Measurements from ENCODE around the gene TP73. TPM values are rescaled to one million over a fixed set of nuclear protein-coding genes. Genes with fewer than 3 reads are reported as not detected.

Gene TP73
- total RNA-seq, 1 experiment from 2014 or later, result 0.82 TPM

DNA sequence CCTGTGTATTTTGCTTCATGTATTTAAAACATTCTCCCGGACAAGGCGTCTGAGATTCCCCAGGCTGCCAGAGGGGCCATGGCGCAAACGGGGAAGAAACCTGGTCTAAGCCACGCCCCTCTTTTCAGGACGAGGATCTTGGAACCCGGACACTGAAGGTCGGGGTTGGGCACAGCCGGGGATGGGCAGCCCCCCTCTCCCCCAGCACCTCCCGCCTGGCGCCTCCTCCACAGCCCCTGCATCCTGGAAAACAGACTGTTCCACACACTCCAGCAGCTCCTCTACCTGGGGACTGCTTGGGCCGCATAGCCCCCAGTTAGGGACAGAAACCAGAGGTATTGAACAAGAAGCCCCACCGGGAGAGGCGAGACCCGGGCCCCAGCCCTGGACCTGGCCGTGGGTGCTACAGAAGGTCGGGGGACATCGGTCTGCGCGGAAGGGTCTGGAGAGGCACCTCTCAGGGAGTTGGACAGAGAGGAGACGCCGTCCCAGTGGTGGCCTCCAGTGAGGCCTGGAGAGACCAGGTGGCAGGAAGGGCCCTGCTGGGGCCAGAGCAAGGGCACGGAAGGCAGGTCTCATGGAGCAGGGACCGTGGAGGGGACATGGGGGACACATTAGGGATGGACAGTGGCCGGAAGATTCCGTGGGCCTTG lies 5.4 kb downstream of the TP73 start:
- intact Hi-C loops (cut with micrococcal nuclease), result no loop called here
- no peaks in the 10 kb centered on the region for H3K4me1 Mint-ChIP-seq (ENCODE audit: insufficient read depth, unreplicated experiment)
- H3K27me3 Mint-ChIP-seq (ENCODE audit: insufficient read depth, unreplicated experiment), result no peaks in the 10 kb centered on the region
- BruUV-seq (replicated peaks), result no TSS peak
- ChIA-PET CTCF (no interaction called here), POLR2A (interaction anchor here (1.2 kb wide), 1 partner anchor 19 kb away, joined by 3 read pairs; no protein-coding TSS in a partner anchor)
- no peaks in the 10 kb centered on the region for H3K9me3 Mint-ChIP-seq (ENCODE audit: unreplicated experiment)
- TF ChIP-seq, protein P1, sequence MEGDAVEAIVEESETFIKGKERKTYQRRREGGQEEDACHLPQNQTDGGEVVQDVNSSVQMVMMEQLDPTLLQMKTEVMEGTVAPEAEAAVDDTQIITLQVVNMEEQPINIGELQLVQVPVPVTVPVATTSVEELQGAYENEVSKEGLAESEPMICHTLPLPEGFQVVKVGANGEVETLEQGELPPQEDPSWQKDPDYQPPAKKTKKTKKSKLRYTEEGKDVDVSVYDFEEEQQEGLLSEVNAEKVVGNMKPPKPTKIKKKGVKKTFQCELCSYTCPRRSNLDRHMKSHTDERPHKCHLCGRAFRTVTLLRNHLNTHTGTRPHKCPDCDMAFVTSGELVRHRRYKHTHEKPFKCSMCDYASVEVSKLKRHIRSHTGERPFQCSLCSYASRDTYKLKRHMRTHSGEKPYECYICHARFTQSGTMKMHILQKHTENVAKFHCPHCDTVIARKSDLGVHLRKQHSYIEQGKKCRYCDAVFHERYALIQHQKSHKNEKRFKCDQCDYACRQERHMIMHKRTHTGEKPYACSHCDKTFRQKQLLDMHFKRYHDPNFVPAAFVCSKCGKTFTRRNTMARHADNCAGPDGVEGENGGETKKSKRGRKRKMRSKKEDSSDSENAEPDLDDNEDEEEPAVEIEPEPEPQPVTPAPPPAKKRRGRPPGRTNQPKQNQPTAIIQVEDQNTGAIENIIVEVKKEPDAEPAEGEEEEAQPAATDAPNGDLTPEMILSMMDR (IDR thresholded peaks at IDR 0.05; ENCODE audit: unreplicated experiment), result no peak
- no peaks in the 10 kb centered on the region for H3K36me3 Mint-ChIP-seq (ENCODE audit: insufficient read depth, unreplicated experiment)
- no peak for DNase-seq (ENCODE audit: unreplicated experiment)
- H3K27ac Mint-ChIP-seq (ENCODE audit: low read depth, unreplicated experiment), result no peak overlapping the region
- no peak overlapping the region for H3K4me3 Mint-ChIP-seq (ENCODE audit: unreplicated experiment)

DNA sequence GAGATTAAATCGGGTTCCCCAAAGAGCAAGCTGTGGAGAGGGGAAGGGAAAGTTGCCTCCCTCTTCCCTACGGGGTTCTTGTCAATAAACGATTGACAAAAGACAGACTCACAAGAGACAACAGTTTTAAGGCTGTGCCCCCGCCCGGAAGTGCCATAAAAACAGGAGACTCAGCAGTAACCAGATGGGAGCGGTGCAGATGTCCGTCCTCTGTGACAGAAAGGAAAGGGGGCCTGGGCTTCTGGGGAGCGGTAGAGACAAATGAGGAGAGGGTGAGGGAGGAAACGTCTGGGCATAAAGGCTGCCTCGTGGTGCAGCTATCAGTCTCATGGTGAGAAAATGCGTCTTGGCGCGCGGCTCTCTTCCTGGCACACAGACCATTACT lies 5.9 kb downstream of the TP73 start:
- Mint-ChIP-seq H3K9me3 (ENCODE audit: unreplicated experiment) (no peaks in the 10 kb centered on the region), H3K36me3 (ENCODE audit: insufficient read depth, unreplicated experiment) (no peaks in the 10 kb centered on the region), H3K4me3 (ENCODE audit: unreplicated experiment) (no peak overlapping the region), H3K27me3 (ENCODE audit: insufficient read depth, unreplicated experiment) (no peaks in the 10 kb centered on the region), H3K4me1 (ENCODE audit: insufficient read depth, unreplicated experiment) (no peaks in the 10 kb centered on the region), H3K27ac (ENCODE audit: low read depth, unreplicated experiment) (no peak overlapping the region)
- TF ChIP-seq, protein P1 (IDR thresholded peaks at IDR 0.05; ENCODE audit: unreplicated experiment), result no peak
- CTCF ChIA-PET, result no interaction called here
- intact Hi-C loops (cut with micrococcal nuclease), result no loop called here
- BruUV-seq (replicated peaks), result no TSS peak
- POLR2A ChIA-PET, result interaction anchor here (0.6 to 1.2 kb wide), 2 partner anchors 18 to 50 kb away, joined by 3 read pairs; no protein-coding TSS in a partner anchor
- DNase-seq (ENCODE audit: unreplicated experiment), result no peak

DNA sequence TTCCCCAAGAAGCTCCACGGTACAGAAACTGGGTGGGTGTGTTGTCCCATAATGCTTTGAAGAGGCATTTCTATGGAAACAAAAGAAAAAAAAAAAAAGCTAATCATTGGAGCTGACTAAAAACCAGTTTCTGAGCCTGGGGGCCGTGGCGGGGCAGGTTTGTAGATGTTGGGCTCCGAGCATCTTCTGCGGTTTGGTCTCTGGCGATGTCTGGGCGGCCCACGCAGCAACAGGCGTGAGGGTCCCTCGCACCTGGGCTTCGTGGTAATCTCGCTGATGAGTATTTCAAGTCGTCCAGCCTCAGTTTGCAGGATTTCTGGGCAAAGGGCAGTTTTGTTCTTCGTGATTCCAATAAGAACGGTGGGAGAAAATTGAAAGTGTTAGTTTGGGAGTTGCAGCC lies 6.8 kb downstream of the TP73 start:
- Mint-ChIP-seq H3K27me3 (ENCODE audit: insufficient read depth, unreplicated experiment) (no peaks in the 10 kb centered on the region), H3K9me3 (ENCODE audit: unreplicated experiment) (no peaks in the 10 kb centered on the region), H3K36me3 (ENCODE audit: insufficient read depth, unreplicated experiment) (no peaks in the 10 kb centered on the region), H3K4me3 (ENCODE audit: unreplicated experiment) (no peak overlapping the region), H3K27ac (ENCODE audit: low read depth, unreplicated experiment) (no peak overlapping the region), H3K4me1 (ENCODE audit: insufficient read depth, unreplicated experiment) (no peaks in the 10 kb centered on the region)
- BruUV-seq (replicated peaks), result no TSS peak
- POLR2A ChIA-PET, result interaction anchor here (1.2 kb wide), 1 partner anchor 17 kb away, joined by 3 read pairs; no protein-coding TSS in a partner anchor
- intact Hi-C loops (cut with micrococcal nuclease), result no loop called here
- CTCF ChIA-PET, result no interaction called here
- TF ChIP-seq, protein P1 (IDR thresholded peaks at IDR 0.05; ENCODE audit: unreplicated experiment), result no peak
- no peak for DNase-seq (ENCODE audit: unreplicated experiment)

DNA sequence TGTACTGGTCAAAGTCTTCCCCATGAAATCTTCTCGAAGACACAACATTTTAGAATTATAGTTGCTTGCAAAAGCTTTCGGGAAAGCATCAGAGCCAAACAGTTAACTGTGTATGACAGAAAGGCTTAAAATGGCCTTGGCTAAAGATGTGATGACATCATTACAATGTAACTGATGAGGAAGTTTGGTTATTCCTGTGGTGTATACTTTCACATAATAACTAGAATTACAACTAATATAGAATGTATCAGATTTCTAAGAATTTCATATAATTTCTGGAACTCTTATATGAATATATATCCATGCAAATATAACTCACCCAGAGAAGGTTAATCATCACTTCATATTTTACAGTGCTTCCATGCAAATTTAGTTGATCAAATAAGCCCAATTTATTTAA lies 8.4 kb downstream of the TP73 start:
- H3K4me1 Mint-ChIP-seq (ENCODE audit: insufficient read depth, unreplicated experiment), result no peaks in the 10 kb centered on the region
- CTCF ChIA-PET, result no interaction called here

More for the DNA sequence above, 8.4 kb downstream of the TP73 start:
- intact Hi-C loops (cut with micrococcal nuclease), result no loop called here
- TF ChIP-seq, protein P1 (IDR thresholded peaks at IDR 0.05; ENCODE audit: unreplicated experiment), result no peak
- DNase-seq (ENCODE audit: unreplicated experiment), result no peak
- Mint-ChIP-seq H3K27me3 (ENCODE audit: insufficient read depth, unreplicated experiment) (no peaks in the 10 kb centered on the region), H3K36me3 (ENCODE audit: insufficient read depth, unreplicated experiment) (no peaks in the 10 kb centered on the region), H3K4me3 (ENCODE audit: unreplicated experiment) (no peak overlapping the region), H3K9me3 (ENCODE audit: unreplicated experiment) (no peaks in the 10 kb centered on the region), H3K27ac (ENCODE audit: low read depth, unreplicated experiment) (no peak overlapping the region)
- POLR2A ChIA-PET, result no interaction called here
- BruUV-seq (replicated peaks), result no TSS peak
